Prostate gland (tissue), 2 donors: ENCODE results near the gene MED20.

ENCODE experiments used
- POLR2A ChIP-seq: fragments of 450-650 bp; IDR thresholded peaks from one replicate; pipeline ENCODE4 v1.6.1; 2016; ENCODE audit warnings: antibody characterized with exemption, mild to moderate bottlenecking
- POLR2AphosphoS5 ChIP-seq: sonication (generic); formaldehyde crosslinking; IDR thresholded peaks from one replicate; pipeline ENCODE4 v1.6.1; 2017; ENCODE audit warnings: antibody characterized with exemption
- TF ChIP-seq, protein P1 (sequence below), 4 experiments: fragments of 200-600 bp in 2 of 4; fragments of 450-650 bp in 2 of 4; sonication (generic) in 2 of 4; IDR thresholded peaks; 1 replicate in 3 of 4; 2 replicates in 1 of 4; pipeline ENCODE4 v1.5.1; 2016 to 2019; ENCODE audit warnings: antibody characterized with exemption in 4 of 4, mild to moderate bottlenecking in 2 of 4, moderate library complexity in 2 of 4

DNA sequence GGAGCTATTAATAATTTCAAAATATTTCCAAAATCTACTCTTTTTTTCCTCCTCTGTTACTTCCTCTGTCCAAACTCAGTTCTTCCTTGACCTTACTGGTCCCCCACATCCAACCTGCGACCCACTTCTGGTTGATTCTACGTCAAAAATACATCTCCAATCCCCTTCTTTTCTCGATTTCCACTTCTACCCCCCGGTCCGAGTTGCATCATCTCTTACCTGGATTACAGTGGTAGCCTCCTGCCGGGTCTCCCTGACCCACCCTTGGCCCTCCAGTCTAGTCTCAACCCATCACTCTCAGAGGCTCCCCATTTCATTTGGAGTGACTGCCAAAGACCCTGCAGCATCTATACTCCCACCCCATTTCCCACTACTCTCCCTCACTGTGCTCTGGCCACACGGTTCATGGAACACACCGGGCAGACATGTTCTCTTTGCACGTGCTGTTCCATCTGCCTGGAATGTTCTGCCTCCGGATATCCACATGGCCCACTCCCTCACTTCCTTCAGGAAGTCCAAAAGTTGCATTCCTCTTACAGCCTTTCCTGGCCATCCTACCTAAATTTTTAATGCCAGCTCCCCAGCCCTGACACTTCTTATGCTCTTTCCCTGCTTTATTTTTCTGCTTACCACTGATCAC is 26.8 kb upstream of the MED20 start:
- TF ChIP-seq POLR2AphosphoS5 (no peak), POLR2A (no peak)
- TF ChIP-seq, protein P1, sequence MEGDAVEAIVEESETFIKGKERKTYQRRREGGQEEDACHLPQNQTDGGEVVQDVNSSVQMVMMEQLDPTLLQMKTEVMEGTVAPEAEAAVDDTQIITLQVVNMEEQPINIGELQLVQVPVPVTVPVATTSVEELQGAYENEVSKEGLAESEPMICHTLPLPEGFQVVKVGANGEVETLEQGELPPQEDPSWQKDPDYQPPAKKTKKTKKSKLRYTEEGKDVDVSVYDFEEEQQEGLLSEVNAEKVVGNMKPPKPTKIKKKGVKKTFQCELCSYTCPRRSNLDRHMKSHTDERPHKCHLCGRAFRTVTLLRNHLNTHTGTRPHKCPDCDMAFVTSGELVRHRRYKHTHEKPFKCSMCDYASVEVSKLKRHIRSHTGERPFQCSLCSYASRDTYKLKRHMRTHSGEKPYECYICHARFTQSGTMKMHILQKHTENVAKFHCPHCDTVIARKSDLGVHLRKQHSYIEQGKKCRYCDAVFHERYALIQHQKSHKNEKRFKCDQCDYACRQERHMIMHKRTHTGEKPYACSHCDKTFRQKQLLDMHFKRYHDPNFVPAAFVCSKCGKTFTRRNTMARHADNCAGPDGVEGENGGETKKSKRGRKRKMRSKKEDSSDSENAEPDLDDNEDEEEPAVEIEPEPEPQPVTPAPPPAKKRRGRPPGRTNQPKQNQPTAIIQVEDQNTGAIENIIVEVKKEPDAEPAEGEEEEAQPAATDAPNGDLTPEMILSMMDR (IDR thresholded peaks at IDR 0.05): no peak
